ENCODE results near the gene RER1. TPM values are rescaled to one million over a fixed set of nuclear protein-coding genes. Genes with fewer than 3 reads are reported as not detected.

Gene RER1
- total RNA-seq, 1 experiment from 2014 or later = 141 TPM

DNA sequence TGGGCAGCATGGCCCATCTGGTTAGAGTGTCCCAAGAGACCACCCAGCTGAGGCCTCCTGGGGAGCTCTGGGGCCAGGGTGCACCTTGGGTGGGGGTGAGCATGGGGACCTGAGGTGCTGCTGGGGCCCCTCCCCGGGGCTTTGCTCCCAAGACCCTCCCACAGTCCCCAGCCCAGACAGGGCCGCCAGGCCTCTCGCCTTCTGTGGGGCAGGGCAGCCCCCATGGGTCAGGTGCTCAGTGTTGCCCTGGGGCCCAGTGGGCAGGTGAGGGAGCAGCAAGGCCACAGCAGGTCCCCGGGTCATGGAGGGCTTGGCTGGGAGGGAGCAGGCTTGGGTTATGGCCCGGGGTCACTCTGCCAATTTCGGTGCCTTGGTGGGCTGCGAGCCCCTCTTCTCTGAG lies 45.2 kb downstream of the RER1 start:
- TF ChIP-seq, protein P1, sequence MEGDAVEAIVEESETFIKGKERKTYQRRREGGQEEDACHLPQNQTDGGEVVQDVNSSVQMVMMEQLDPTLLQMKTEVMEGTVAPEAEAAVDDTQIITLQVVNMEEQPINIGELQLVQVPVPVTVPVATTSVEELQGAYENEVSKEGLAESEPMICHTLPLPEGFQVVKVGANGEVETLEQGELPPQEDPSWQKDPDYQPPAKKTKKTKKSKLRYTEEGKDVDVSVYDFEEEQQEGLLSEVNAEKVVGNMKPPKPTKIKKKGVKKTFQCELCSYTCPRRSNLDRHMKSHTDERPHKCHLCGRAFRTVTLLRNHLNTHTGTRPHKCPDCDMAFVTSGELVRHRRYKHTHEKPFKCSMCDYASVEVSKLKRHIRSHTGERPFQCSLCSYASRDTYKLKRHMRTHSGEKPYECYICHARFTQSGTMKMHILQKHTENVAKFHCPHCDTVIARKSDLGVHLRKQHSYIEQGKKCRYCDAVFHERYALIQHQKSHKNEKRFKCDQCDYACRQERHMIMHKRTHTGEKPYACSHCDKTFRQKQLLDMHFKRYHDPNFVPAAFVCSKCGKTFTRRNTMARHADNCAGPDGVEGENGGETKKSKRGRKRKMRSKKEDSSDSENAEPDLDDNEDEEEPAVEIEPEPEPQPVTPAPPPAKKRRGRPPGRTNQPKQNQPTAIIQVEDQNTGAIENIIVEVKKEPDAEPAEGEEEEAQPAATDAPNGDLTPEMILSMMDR (IDR thresholded peaks at IDR 0.05; ENCODE audit: insufficient read depth in 1 of 2, low read depth in 1 of 2, low read length in 1 of 2, severe bottlenecking in 1 of 2, unreplicated experiment in 1 of 2) = no peak
- H3K27me3 ChIP-seq (replicated peaks; ENCODE audit: control insufficient read depth, insufficient read depth, low read length) = no peaks in the 10 kb centered on the region
- H3K9me3 ChIP-seq = no peaks in the 10 kb centered on the region
- no peaks in the 10 kb centered on the region for H3K36me3 ChIP-seq (ENCODE audit: control insufficient read depth, insufficient read depth, low read length)
- Mint-ChIP-seq H3K9me3 (ENCODE audit: unreplicated experiment) (no peaks in the 10 kb centered on the region), H3K27me3 (ENCODE audit: insufficient read depth, unreplicated experiment) (peaks cover 12% of the 10 kb centered on the region), H3K36me3 (ENCODE audit: insufficient read depth, unreplicated experiment) (no peaks in the 10 kb centered on the region), H3K4me1 (ENCODE audit: low read depth, unreplicated experiment) (no peaks in the 10 kb centered on the region), H3K27ac (ENCODE audit: unreplicated experiment) (no peak overlapping the region), H3K4me3 (ENCODE audit: unreplicated experiment) (no peak overlapping the region)
- BruUV-seq (replicated peaks) = no TSS peak
- no peak overlapping the region for H3K4me3 ChIP-seq (ENCODE audit: low read depth, low read length)
- POLR2A ChIA-PET = no interaction called here
- intact Hi-C loops (cut with micrococcal nuclease; ENCODE audit: unreplicated experiment) = no loop called here
- CTCF ChIA-PET = no interaction called here
- DNase-seq = no peak
- H3K4me1 ChIP-seq = no peaks in the 10 kb centered on the region

DNA sequence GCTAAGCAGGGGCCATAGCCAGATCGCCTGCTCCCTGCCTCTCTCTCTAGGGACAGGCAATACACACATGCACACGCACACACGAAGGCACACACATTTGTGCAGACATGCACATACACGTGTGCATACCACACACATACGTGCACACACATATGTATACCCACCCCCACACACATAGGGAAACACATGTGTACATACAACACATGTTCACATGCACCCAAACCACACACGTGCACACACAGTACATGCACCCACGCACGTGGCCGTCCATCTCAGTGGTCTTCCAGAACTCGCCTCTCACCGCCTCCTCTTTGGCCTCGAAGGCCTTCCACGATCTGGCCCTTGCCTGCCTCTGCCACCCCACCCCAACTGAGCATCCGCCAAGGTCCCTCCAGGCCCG lies 46.0 kb downstream of the RER1 start:
- BruUV-seq (replicated peaks) = no TSS peak
- ChIA-PET CTCF (no interaction called here), POLR2A (no interaction called here)
- Histone ChIP-seq H3K4me1 (no peaks in the 10 kb centered on the region), H3K4me3 (ENCODE audit: low read depth, low read length) (no peak overlapping the region), H3K9me3 (no peaks in the 10 kb centered on the region), H3K27me3 (replicated peaks; ENCODE audit: control insufficient read depth, insufficient read depth, low read length) (0 out of 2 replicates have a peak, but pooled peaks cover 1% of the 10 kb centered on the region), H3K36me3 (ENCODE audit: control insufficient read depth, insufficient read depth, low read length) (no peaks in the 10 kb centered on the region)
- peaks cover 12% of the 10 kb centered on the region for H3K27me3 Mint-ChIP-seq (ENCODE audit: insufficient read depth, unreplicated experiment)
- H3K36me3 Mint-ChIP-seq (ENCODE audit: insufficient read depth, unreplicated experiment) = no peaks in the 10 kb centered on the region
- TF ChIP-seq, protein P1 (IDR thresholded peaks at IDR 0.05; ENCODE audit: insufficient read depth in 1 of 2, low read depth in 1 of 2, low read length in 1 of 2, severe bottlenecking in 1 of 2, unreplicated experiment in 1 of 2) = no peak
- no peak for DNase-seq
- no peak overlapping the region for H3K27ac Mint-ChIP-seq (ENCODE audit: unreplicated experiment)
- H3K4me3 Mint-ChIP-seq (ENCODE audit: unreplicated experiment) = no peak overlapping the region
- intact Hi-C loops (cut with micrococcal nuclease; ENCODE audit: unreplicated experiment) = no loop called here
- no peaks in the 10 kb centered on the region for H3K4me1 Mint-ChIP-seq (ENCODE audit: low read depth, unreplicated experiment)
- H3K9me3 Mint-ChIP-seq (ENCODE audit: unreplicated experiment) = no peaks in the 10 kb centered on the region

DNA sequence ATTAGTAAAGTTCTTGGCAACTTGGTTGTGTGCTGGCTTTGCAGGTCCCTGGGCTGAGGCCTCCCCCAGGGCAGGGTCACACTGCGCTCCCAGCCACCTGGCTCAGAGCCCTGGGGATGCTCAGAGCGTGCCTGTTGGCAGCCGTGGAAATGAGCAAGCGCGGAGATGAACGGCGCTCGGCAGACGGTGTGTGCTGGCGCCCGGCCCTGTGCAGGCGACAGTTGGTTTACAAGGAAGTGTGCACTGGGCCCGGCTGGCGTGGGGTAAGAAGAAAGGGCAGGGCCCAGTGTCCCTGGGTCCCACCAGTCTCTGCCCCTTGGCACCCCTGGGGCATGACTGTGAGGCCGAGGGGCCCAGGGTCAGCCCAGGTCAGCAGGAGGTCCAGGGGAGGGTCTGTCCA lies 46.4 kb downstream of the RER1 start:
- TF ChIP-seq, protein P1 (IDR thresholded peaks at IDR 0.05; ENCODE audit: insufficient read depth in 1 of 2, low read depth in 1 of 2, low read length in 1 of 2, severe bottlenecking in 1 of 2, unreplicated experiment in 1 of 2) = no peak
- Mint-ChIP-seq H3K36me3 (ENCODE audit: insufficient read depth, unreplicated experiment) (no peaks in the 10 kb centered on the region), H3K27me3 (ENCODE audit: insufficient read depth, unreplicated experiment) (peaks cover 12% of the 10 kb centered on the region), H3K9me3 (ENCODE audit: unreplicated experiment) (no peaks in the 10 kb centered on the region), H3K4me1 (ENCODE audit: low read depth, unreplicated experiment) (no peaks in the 10 kb centered on the region), H3K27ac (ENCODE audit: unreplicated experiment) (no peak overlapping the region), H3K4me3 (ENCODE audit: unreplicated experiment) (no peak overlapping the region)
- no peaks in the 10 kb centered on the region for H3K36me3 ChIP-seq (ENCODE audit: control insufficient read depth, insufficient read depth, low read length)
- intact Hi-C loops (cut with micrococcal nuclease; ENCODE audit: unreplicated experiment) = no loop called here
- H3K4me3 ChIP-seq (ENCODE audit: low read depth, low read length) = no peak overlapping the region
- ChIA-PET CTCF (no interaction called here), POLR2A (no interaction called here)
- BruUV-seq (replicated peaks) = no TSS peak
- H3K4me1 ChIP-seq = no peaks in the 10 kb centered on the region
- DNase-seq = no peak
- H3K27me3 ChIP-seq (replicated peaks; ENCODE audit: control insufficient read depth, insufficient read depth, low read length) = peaks cover 3% of the 10 kb centered on the region; the same call in 1 of the 2 replicates
- no peaks in the 10 kb centered on the region for H3K9me3 ChIP-seq

Data from Caco-2 (cell line).